Spleen (tissue), 7 donors: ENCODE results near the gene CACNA2D1.

Experiments used
- POLR2A ChIP-seq, 3 donors: fragments of 450-650 bp; IDR thresholded peaks; one replicate each; pipeline ENCODE4 v1.5.1; 2017; ENCODE audit warnings: antibody characterized with exemption in 3 of 3, mild to moderate bottlenecking in 1 of 3
- TF ChIP-seq, protein P1 (sequence below), 11 experiments: fragments of 200-600 bp in 7 of 11; fragments of 450-650 bp in 4 of 11; sonication (generic) in 4 of 11; IDR thresholded peaks in 8 of 11; conservative IDR thresholded peaks in 3 of 11; 1 replicate in 7 of 11; 2 replicates in 4 of 11; pipeline versions ENCODE4 v1.4.0 to v1.8.0; 2016 to 2021; ENCODE audit warnings: antibody characterized with exemption in 11 of 11, inconsistent platforms in 4 of 11, mild to moderate bottlenecking in 1 of 11
- donor health status: DM: no; HTN: no; CAD: no; lungs with moderate emphysema.
- donor health status: DM: no; HTN: no; CAD: no.
- donor health status: DM: no; HTN: no; CAD: no.

DNA sequence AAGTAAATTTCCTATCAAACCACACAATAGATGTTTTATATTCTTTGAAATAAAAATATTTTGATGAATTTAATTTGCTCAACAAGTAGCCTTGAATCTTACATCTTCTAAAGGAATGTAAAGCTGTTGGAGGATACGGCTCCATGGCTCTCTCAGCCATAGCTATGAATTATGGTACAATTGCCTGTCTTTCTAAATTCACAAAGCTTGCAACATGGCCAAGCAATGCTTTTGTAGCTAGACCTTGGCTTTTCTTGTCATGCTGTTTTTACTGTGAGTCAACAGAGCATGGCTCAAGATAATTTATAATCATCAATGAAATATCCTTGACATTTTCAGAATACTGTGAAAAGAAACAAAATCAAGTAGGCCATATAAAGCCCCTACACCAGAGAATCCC lies 286.7 kb downstream of the CACNA2D1 start:
- TF ChIP-seq, protein P1, sequence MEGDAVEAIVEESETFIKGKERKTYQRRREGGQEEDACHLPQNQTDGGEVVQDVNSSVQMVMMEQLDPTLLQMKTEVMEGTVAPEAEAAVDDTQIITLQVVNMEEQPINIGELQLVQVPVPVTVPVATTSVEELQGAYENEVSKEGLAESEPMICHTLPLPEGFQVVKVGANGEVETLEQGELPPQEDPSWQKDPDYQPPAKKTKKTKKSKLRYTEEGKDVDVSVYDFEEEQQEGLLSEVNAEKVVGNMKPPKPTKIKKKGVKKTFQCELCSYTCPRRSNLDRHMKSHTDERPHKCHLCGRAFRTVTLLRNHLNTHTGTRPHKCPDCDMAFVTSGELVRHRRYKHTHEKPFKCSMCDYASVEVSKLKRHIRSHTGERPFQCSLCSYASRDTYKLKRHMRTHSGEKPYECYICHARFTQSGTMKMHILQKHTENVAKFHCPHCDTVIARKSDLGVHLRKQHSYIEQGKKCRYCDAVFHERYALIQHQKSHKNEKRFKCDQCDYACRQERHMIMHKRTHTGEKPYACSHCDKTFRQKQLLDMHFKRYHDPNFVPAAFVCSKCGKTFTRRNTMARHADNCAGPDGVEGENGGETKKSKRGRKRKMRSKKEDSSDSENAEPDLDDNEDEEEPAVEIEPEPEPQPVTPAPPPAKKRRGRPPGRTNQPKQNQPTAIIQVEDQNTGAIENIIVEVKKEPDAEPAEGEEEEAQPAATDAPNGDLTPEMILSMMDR (IDR thresholded peaks at IDR 0.05 in 8 of 11, conservative IDR thresholded peaks at IDR 0.05 in 3 of 11): no peak
- TF ChIP-seq POLR2A (IDR thresholded peaks at IDR 0.05): no peak
